ENCODE measurements around the gene SYCN.

The SYCN gene

GRCh38 chr19:39192846-39193245 is 11.2 kb downstream of the SYCN start:
- no peak for DNase-seq

DNA sequence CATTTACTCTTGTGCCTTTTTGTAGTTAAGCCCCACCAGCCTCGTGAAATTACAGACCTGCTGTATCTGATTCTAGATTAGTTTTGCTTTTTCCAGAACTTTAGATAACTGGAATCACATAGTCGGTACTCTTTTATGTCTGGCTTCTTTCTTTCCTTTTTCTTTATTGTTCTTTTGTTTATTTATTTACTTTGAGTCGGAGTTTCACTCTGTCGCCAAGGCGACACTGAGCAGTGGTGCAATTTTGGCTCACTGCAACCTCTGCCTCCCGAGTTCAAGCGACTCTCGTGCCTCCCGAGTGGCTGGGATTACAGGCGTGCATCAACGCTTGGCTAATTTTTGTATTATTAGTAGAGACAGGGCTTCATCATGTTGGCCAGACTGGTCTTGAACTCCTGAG is 13.3 kb downstream of the SYCN start:
- DNase-seq: no peak

GRCh38 chr19:39188960-39189359 is 15.1 kb downstream of the SYCN start:
- no peak for DNase-seq

GRCh38 chr19:39187552-39187943 is 16.5 kb downstream of the SYCN start:
- DNase-seq: no peak

DNA sequence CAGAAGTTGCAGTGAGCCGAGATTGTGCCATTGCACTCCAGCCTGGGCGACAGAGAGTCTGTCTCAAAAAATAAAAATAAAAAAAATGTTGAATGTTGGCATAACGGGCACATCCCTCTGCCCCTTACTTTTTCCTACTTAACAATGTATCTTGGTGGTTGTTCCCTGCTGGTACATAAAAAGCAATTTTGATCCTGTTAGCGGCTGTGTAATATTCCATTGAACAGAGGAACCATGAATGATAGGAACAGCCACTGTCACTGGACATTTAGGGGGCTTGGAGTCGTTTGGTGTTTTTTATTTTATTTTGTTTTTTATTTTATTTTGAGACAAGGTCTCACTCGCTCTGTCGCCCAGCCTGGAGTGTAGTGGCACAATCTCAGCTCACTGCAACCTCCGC is 17.7 kb downstream of the SYCN start:
- DNase-seq: no peak

DNA sequence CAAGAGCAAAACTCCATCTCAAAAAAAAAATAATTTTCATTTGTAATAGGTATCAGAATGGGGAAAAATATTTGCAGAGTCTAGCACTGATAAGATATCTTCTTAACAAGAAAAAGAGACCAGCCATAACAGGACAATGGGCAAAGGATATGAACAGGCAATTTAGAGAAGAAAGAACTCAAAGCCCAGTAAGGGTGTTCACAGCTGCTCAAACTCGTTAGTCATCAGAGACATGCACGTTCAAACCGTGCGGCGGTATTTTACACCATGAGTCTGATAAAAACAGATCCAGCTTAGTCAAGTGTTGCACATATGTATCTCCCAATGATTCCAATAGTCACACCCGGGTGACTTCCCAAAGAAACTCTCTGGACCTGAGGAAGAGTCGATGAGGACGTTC is 21.0 kb downstream of the SYCN start:
- no peak for DNase-seq

DNA sequence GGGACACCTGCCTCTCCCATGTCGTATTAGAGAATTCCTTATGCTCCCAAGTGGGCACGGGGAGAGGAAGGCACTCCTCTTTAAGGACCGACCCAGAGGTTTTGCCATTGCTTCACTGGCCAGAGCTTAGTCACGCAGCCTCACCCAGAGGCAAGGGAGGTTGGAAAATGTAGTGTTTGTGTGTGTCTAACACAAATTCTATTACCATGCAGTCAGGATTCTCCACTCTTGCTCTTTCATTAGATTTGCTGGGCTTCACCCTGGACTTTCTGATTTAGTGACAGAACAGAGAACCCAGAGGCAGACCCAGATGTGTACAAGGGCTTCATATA is 21.9 kb downstream of the SYCN start:
- no peak for DNase-seq

- no peak for DNase-seq
These were observed 22.4 kb downstream of the SYCN start for GRCh38 chr19:39181500-39182173.

DNA sequence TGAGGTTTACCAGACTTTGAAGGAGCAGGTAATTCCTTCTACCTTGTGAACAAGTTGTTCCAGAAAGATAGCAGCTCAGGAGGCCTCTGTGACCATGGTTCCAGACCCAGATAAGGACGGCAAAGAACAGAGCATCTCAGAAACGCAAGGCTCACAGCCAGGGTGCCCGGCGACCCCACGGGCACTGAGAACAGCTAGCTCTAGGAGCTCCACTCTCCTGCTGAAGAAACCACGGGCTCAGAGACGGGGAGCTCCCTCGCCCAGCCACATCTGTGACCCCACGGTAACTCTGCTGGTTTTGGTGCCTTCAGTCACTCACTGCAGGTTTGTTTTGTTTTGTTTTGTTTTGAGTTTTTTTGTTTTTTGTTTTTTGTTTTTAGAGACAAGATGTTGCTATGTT is 23.3 kb downstream of the SYCN start:
- DNase-seq: no peak

DNA sequence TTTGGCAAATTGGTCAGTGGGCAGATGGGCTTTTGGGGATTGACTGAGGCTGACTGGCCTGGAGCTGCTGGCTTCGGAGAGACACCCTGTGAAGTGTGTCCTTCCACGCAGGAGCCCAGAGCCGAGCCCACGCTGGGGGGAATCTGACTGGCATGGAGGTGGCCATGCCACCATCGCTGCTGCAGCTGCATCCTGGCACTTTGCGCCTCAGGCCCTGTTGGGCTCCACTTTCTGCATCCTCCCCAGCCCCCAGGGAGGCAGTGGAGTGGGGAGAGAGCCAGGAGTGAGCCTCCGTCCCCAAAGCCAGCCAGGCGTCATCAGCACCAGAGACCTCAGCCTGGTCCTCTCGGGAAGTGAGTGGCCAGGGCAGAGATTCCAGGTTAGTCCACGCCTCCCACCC is 24.3 kb downstream of the SYCN start:
- no peak for DNase-seq

GRCh38 chr19:39178296-39179006 is 25.6 kb downstream of the SYCN start:
- no peak for DNase-seq

DNA sequence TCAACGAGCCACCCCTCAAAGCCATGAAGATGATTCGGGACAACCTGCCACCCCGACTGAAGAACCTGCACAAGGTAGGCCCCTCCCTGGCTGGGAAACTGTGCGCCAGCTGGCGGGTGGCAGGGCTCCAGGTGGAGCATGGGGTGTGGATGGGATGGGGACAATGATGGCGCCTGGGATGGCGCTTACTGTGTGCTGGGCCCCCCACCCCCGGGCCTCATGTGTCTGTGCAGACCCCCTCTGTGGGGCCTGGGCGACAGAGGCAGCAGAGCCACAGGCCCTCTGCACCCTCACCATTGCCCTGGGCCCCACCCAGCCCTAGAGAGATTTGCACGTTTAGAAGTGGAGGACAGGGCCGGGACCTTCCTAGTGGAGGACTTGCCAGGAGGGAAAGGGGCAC is 26.3 kb downstream of the SYCN start:
- no peak for DNase-seq

DNA sequence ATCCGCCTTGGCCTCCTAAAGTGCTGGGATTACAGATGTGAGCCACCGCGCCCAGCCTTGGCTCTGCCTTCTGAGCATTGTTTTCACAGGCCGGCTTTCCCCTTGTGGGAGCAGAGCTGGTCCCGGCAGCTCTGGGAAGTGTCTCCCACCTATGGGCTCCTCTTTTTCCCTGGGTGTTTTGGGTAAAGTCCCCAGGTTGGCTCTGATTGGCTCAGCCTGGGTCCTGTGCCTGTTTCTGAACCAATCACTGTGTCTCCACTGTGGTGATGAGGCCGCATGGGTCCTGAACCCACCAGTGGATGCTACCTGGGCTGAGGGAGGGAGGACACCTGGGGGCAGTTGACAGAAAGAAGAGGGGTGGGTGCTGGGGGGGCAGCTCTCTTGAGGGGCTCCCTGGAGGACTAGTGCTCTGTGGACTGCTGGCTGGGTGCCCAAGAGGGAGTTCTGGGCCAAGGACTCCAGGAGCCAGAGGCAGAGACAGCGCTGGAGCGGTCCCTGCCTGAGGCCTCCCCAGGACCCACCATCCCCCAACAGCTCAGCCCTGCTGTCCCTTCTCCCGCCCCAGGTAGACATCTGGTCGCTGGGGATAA is 26.9 kb downstream of the SYCN start:
- no peak for DNase-seq

GRCh38 chr19:39175564-39175963 is 28.5 kb downstream of the SYCN start:
- DNase-seq: no peak

DNA sequence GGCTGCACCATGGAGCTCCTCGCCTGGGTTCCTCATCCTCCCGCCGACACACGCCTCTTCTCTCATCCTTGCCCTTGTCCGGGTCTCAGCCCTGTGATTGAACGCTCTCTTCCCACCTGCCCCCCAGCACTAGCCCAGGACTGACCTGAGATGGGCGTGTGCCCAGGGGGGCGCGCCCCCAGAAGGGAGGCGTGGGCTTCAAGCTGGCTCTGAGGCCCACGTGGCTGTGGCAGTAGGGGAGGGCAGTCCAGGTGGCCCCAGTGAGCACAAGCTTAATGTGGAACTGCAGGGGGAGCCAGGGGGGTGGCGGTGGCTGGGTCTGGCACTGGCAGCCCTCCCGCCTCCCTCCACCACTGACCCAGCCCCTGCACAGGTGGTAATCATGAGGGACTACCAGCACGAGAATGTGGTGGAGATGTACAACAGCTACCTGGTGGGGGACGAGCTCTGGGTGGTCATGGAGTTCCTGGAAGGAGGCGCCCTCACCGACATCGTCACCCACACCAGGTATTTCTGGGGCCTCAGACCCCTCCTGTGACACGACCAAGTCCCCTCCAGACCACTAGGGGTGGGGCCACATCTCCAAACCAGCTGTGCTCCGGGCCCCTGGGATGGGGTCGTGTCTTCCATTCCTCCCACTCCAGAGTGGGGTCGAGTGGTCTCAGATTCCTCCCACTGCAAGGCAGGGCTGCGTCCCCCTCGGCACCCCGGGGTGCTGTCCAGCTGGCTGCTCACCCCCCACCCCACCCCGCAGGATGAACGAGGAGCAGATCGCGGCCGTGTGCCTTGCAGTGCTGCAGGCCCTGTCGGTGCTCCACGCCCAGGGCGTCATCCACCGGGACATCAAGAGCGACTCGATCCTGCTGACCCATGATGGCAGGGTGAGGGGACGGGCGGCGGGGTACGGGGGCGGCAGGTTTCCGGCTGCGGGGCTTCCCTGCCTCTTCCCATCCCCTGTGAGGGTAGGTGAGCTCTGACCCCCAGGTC is 29.2 kb downstream of the SYCN start:
- DNase-seq: no peak

GRCh38 chr19:39174142-39174541 is 29.9 kb downstream of the SYCN start:
- DNase-seq: no peak

DNA sequence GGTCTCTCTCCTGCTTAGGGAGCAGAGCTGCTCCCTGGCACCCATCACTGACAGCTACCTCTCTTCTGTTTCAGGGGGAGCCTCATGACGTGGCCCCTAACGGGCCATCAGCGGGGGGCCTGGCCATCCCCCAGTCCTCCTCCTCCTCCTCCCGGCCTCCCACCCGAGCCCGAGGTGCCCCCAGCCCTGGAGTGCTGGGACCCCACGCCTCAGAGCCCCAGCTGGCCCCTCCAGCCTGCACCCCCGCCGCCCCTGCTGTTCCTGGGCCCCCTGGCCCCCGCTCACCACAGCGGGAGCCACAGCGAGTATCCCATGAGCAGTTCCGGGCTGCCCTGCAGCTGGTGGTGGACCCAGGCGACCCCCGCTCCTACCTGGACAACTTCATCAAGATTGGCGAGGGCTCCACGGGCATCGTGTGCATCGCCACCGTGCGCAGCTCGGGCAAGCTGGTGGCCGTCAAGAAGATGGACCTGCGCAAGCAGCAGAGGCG is 30.5 kb downstream of the SYCN start:
- DNase-seq: no peak

- no peak for DNase-seq
These were observed 31.2 kb downstream of the SYCN start for GRCh38 chr19:39172700-39173501.

- no peak for DNase-seq
These were observed 32.3 kb downstream of the SYCN start for GRCh38 chr19:39171479-39172465.

GRCh38 chr19:39170386-39171231 is 33.5 kb downstream of the SYCN start:
- no peak for DNase-seq

All from AML-193 (cell line).